H1 (cell line): Measurements from ENCODE around the gene GALNT9.

Experiments
- POLR2A ChIP-seq, 2 experiments: IDR thresholded peaks; 1 replicate in 1 of 2; 2 replicates in 1 of 2; pipeline ENCODE4 v1.6.1; 2011; ENCODE audit warnings: low read depth in 2 of 2, low read length in 2 of 2, mild to moderate bottlenecking in 2 of 2; ENCODE audit errors: control extremely low read depth in 1 of 2
- SP1 ChIP-seq: IDR thresholded peaks from 2 replicates; pipeline ENCODE4 v1.6.1; 2011; ENCODE audit warnings: low read depth, low read length
- TF ChIP-seq, protein P1 (sequence below): IDR thresholded peaks from 2 replicates; pipeline ENCODE4 v1.6.1; 2012; ENCODE audit warnings: inconsistent platforms
- TF ChIP-seq, protein P2 (sequence below), 3 experiments: IDR thresholded peaks; 1 replicate in 2 of 3; 2 replicates in 1 of 3; pipeline versions ENCODE4 v1.5.1 to v1.6.1; 2011; ENCODE audit warnings: low read length in 3 of 3, mild to moderate bottlenecking in 3 of 3, inconsistent platforms in 2 of 3, low read depth in 1 of 3, moderate library complexity in 1 of 3; ENCODE audit not compliant: insufficient read depth in 1 of 3; ENCODE audit errors: control extremely low read depth in 1 of 3

DNA sequence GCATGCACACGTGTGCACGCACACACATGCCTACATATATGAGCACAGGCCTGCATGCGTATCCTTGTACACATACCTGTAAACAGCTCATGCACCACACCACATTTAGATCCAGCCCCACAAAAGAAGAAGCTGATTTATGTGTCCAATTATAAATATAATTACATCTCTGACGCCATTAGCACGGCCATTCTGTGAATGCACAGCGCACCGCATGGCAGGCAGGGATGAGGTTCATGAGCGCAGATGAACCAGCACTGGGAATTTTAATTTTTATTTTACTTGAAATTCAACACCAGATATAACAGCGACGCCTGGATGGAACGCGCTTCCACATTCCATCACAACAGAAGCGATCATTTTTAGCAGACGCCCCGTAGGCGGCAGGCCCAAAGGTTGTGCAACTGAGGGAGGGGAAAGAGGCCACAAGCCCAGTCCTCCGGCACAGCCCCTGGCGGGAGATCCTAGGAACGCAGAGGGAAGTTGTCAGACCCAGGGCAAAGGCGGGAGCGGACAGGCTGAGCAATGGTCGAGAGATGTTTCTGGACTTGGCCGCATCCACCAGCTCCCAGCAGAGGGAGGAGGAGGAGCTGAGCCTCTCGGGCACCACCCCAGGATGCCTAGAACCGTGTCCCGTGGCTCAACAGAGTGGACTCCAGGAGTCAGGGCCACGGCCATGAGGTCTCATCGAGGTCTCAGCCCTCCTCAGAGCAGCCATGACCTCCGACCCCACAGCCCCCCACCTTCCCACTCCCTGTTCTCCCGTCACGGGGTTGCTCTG lies 37.9 kb upstream of the GALNT9 start:
- TF ChIP-seq POLR2A (IDR thresholded peaks at IDR 0.05; ENCODE audit: control extremely low read depth in 1 of 2, low read depth in 2 of 2, low read length in 2 of 2) (no peak), SP1 (no peak)
- TF ChIP-seq, protein P1, sequence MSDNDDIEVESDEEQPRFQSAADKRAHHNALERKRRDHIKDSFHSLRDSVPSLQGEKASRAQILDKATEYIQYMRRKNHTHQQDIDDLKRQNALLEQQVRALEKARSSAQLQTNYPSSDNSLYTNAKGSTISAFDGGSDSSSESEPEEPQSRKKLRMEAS: no peak
- TF ChIP-seq, protein P2, sequence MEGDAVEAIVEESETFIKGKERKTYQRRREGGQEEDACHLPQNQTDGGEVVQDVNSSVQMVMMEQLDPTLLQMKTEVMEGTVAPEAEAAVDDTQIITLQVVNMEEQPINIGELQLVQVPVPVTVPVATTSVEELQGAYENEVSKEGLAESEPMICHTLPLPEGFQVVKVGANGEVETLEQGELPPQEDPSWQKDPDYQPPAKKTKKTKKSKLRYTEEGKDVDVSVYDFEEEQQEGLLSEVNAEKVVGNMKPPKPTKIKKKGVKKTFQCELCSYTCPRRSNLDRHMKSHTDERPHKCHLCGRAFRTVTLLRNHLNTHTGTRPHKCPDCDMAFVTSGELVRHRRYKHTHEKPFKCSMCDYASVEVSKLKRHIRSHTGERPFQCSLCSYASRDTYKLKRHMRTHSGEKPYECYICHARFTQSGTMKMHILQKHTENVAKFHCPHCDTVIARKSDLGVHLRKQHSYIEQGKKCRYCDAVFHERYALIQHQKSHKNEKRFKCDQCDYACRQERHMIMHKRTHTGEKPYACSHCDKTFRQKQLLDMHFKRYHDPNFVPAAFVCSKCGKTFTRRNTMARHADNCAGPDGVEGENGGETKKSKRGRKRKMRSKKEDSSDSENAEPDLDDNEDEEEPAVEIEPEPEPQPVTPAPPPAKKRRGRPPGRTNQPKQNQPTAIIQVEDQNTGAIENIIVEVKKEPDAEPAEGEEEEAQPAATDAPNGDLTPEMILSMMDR (IDR thresholded peaks at IDR 0.05; ENCODE audit: control extremely low read depth in 1 of 3, insufficient read depth in 1 of 3, low read depth in 1 of 3, low read length in 3 of 3): no peak
